GM18517 (cell line): ENCODE measurements around the gene ICA1.
"Not testable (repeated sequence)": the region's sequence is repeated elsewhere in the genome, so short reads cannot be mapped to it uniquely, and the experiment has no call there.

ENCODE experiments used
- ATAC-seq: cut with Tn5 transposase; IDR thresholded peaks from one replicate; pipeline ENCODE4 v1.9.1; 2021; ENCODE audit warnings: mild to moderate bottlenecking, moderate library complexity; ENCODE audit not compliant: unreplicated experiment

The ICA1 gene

GRCh38 chr7:8261711-8262695 is at the start of gene ICA1:
ICA1 (minus strand) TSS chr7:8262167; CDS start chr7:8235926, 26,241 bp downstream.
- ATAC-seq = peak; percentile 55

GRCh38 chr7:8310876-8311275 is 48.9 kb upstream of the ICA1 start:
- ATAC-seq = no peak

GRCh38 chr7:8305625-8306388 is 43.8 kb upstream of the ICA1 start:
- ATAC-seq = no peak

GRCh38 chr7:8305104-8305503 is 43.1 kb upstream of the ICA1 start:
- ATAC-seq = no peak

- ATAC-seq = no peak
Observed at GRCh38 chr7:8303904-8304528, 42.0 kb upstream of the ICA1 start.

- not testable (repeated sequence) for ATAC-seq
Observed at GRCh38 chr7:8297023-8297422, 35.1 kb upstream of the ICA1 start.

GRCh38 chr7:8296362-8296659 is 34.3 kb upstream of the ICA1 start:
- ATAC-seq = peak; percentile 16

- ATAC-seq = peak; percentile 93
Observed at GRCh38 chr7:8295638-8296361, 33.8 kb upstream of the ICA1 start.

GRCh38 chr7:8291397-8292141 is 29.6 kb upstream of the ICA1 start:
- no peak for ATAC-seq

- ATAC-seq = no peak
Observed at GRCh38 chr7:8290645-8291308, 28.8 kb upstream of the ICA1 start.

- no peak for ATAC-seq
Observed at GRCh38 chr7:8286118-8286517, 24.2 kb upstream of the ICA1 start.

GRCh38 chr7:8285155-8285554 is 23.2 kb upstream of the ICA1 start:
- ATAC-seq = no peak

GRCh38 chr7:8284606-8285005 is 22.6 kb upstream of the ICA1 start:
- no peak for ATAC-seq

- no peak for ATAC-seq
Observed at GRCh38 chr7:8283968-8284367, 22.0 kb upstream of the ICA1 start.

GRCh38 chr7:8282871-8283270 is 20.9 kb upstream of the ICA1 start:
- no peak for ATAC-seq

GRCh38 chr7:8282162-8282561 is 20.2 kb upstream of the ICA1 start:
- no peak for ATAC-seq

- ATAC-seq = no peak
Observed at GRCh38 chr7:8278183-8278582, 16.2 kb upstream of the ICA1 start.

- no peak for ATAC-seq
Observed at GRCh38 chr7:8277394-8277982, 15.5 kb upstream of the ICA1 start.

- ATAC-seq = no peak
Observed at GRCh38 chr7:8274589-8274988, 12.6 kb upstream of the ICA1 start.
